Activated CD8-positive, alpha-beta T cell treated with anti-CD3 and anti-CD28 coated beads, Interleukin-2, amount 10 ng/mL, durations not matched to agents 7 days and 5 days (primary cell): ENCODE measurements around the gene LDLRAD3. TPM values are rescaled to one million over a fixed set of nuclear protein-coding genes. Genes with fewer than 3 reads are reported as not detected.
"Not testable (repeated sequence)": the region's sequence is repeated elsewhere in the genome, so short reads cannot be mapped to it uniquely, and the experiment has no call there.

Experiments used
- ATAC-seq: fragments of 150-1000 bp; cut with Tn5 transposase; one replicate; pipeline ENCODE4 v1.10.0; 2021; ENCODE audit warnings: moderate library complexity
- CTCF ChIA-PET: fragments of 350-600 bp; sonication (Branson Sonifier 250); formaldehyde crosslinking; loops from one replicate; lab custom pipeline; 2021; ENCODE audit warnings: antibody characterized with exemption; lab: Charles Lee
- POLR2A ChIA-PET: fragments of 350-600 bp; sonication (Branson Sonifier 250); formaldehyde crosslinking; loops from one replicate; lab custom pipeline; 2021; ENCODE audit warnings: antibody characterized with exemption; lab: Charles Lee
- DNase-seq: peaks from one replicate; pipeline ENCODE4 v3.0.0-alpha.2; 2020
- H3K27ac Mint-ChIP-seq: one replicate; pipeline ENCODE4 v1.8.0; 2021; ENCODE audit warnings: mild to moderate bottlenecking, mixed read lengths
- H3K27me3 Mint-ChIP-seq: one replicate; pipeline ENCODE4 v1.8.0; 2021; ENCODE audit warnings: low read depth, mixed read lengths
- H3K36me3 Mint-ChIP-seq: one replicate; pipeline ENCODE4 v1.8.0; 2021; ENCODE audit warnings: low read depth, mixed read lengths
- H3K4me1 Mint-ChIP-seq: one replicate; pipeline ENCODE4 v1.8.0; 2021; ENCODE audit warnings: low read depth, mixed read lengths
- H3K4me3 Mint-ChIP-seq: one replicate; pipeline ENCODE4 v1.8.0; 2021; ENCODE audit warnings: mild to moderate bottlenecking, mixed read lengths
- H3K9me3 Mint-ChIP-seq: one replicate; pipeline ENCODE4 v1.8.0; 2022; ENCODE audit warnings: mixed read lengths; ENCODE audit not compliant: insufficient read depth
- total RNA-seq, 2 experiments: library from RNA; stranded (reverse); gene quantifications; one replicate each; pipeline ENCODE4 v1.2.3, GENCODE V29; 2021

The LDLRAD3 gene
- total RNA-seq, 2 experiments from 2014 or later = 0.21 TPM; not detected in 1

- H3K9me3 Mint-ChIP-seq, CTCF ChIA-PET, H3K4me1 Mint-ChIP-seq: not testable (repeated sequence)
Measured at GRCh38 chr11:36189735-36190134, 245.9 kb downstream of the LDLRAD3 start.

GRCh38 chr11:36191941-36192340 is 248.1 kb downstream of the LDLRAD3 start:
- no peaks in the 10 kb centered on the region for H3K9me3 Mint-ChIP-seq
- ATAC-seq = no peak
- no peaks in the 10 kb centered on the region for H3K36me3 Mint-ChIP-seq
- ChIA-PET POLR2A (no interaction called here), CTCF (no interaction called here)
- DNase-seq = no peak
- H3K4me1 Mint-ChIP-seq = no peaks in the 10 kb centered on the region
- H3K27me3 Mint-ChIP-seq = no peaks in the 10 kb centered on the region
- no peak overlapping the region for H3K4me3 Mint-ChIP-seq
- no peak overlapping the region for H3K27ac Mint-ChIP-seq

More at GRCh38 chr11:36189735-36190134, 245.9 kb downstream of the LDLRAD3 start:
- DNase-seq, ATAC-seq, H3K36me3 Mint-ChIP-seq, H3K4me3 Mint-ChIP-seq, H3K27ac Mint-ChIP-seq, H3K27me3 Mint-ChIP-seq, POLR2A ChIA-PET: not testable (repeated sequence)

GRCh38 chr11:36192425-36193289 is 248.8 kb downstream of the LDLRAD3 start:
- CTCF ChIA-PET = no interaction called here

GRCh38 chr11:36193290-36193619 is 249.4 kb downstream of the LDLRAD3 start:
- Mint-ChIP-seq H3K36me3 (no peaks in the 10 kb centered on the region), H3K27ac (no peak overlapping the region), H3K9me3 (no peaks in the 10 kb centered on the region), H3K4me1 (no peaks in the 10 kb centered on the region), H3K27me3 (peaks cover 4% of the 10 kb centered on the region), H3K4me3 (no peak overlapping the region)
- ATAC-seq (no peak), DNase-seq (no peak)
- CTCF ChIA-PET = interaction anchor here (1.1 kb wide), 1 partner anchor 370 kb away, joined by 3 read pairs; no protein-coding TSS in a partner anchor
- POLR2A ChIA-PET = no interaction called here

More at GRCh38 chr11:36192425-36193289, 248.8 kb downstream of the LDLRAD3 start:
- POLR2A ChIA-PET = no interaction called here
- Mint-ChIP-seq H3K4me1 (no peaks in the 10 kb centered on the region), H3K36me3 (no peaks in the 10 kb centered on the region), H3K27ac (no peak overlapping the region), H3K27me3 (peaks cover 4% of the 10 kb centered on the region), H3K9me3 (no peaks in the 10 kb centered on the region), H3K4me3 (no peak overlapping the region)
- ATAC-seq (no peak), DNase-seq (no peak)

GRCh38 chr11:36193721-36194120 is 249.9 kb downstream of the LDLRAD3 start:
- ChIA-PET POLR2A (no interaction called here), CTCF (interaction anchor here (1.1 to 1.6 kb wide), 2 partner anchors 72 to 369 kb away, joined by 3 to 4 read pairs; no protein-coding TSS in a partner anchor)
- no peaks in the 10 kb centered on the region for H3K36me3 Mint-ChIP-seq
- ATAC-seq = no peak
- H3K9me3 Mint-ChIP-seq = no peaks in the 10 kb centered on the region
- H3K4me3 Mint-ChIP-seq = no peak overlapping the region
- H3K4me1 Mint-ChIP-seq = no peaks in the 10 kb centered on the region
- DNase-seq = no peak
- no peak overlapping the region for H3K27ac Mint-ChIP-seq
- H3K27me3 Mint-ChIP-seq = peaks cover 4% of the 10 kb centered on the region

- Mint-ChIP-seq H3K27me3 (peaks cover 6% of the 10 kb centered on the region), H3K27ac (no peak overlapping the region), H3K36me3 (no peaks in the 10 kb centered on the region), H3K4me3 (no peak overlapping the region), H3K4me1 (no peaks in the 10 kb centered on the region), H3K9me3 (no peaks in the 10 kb centered on the region)
- ChIA-PET CTCF (interaction anchor here (0.6 kb wide), 1 partner anchor 64 kb away, joined by 4 read pairs; no protein-coding TSS in a partner anchor), POLR2A (no interaction called here)
- no peak for ATAC-seq
- no peak for DNase-seq
Measured at GRCh38 chr11:36195496-36196354, 251.9 kb downstream of the LDLRAD3 start.

GRCh38 chr11:36196411-36196998 is 252.6 kb downstream of the LDLRAD3 start:
- ChIA-PET CTCF (interaction anchor here (0.6 kb wide), 1 partner anchor 65 kb away, joined by 4 read pairs; no protein-coding TSS in a partner anchor), POLR2A (no interaction called here)
- H3K9me3 Mint-ChIP-seq = no peaks in the 10 kb centered on the region
- no peak overlapping the region for H3K4me3 Mint-ChIP-seq
- DNase-seq (no peak), ATAC-seq (no peak)
- H3K36me3 Mint-ChIP-seq = no peaks in the 10 kb centered on the region
- H3K27ac Mint-ChIP-seq = no peak overlapping the region
- H3K4me1 Mint-ChIP-seq = no peaks in the 10 kb centered on the region
- peaks cover 6% of the 10 kb centered on the region for H3K27me3 Mint-ChIP-seq

GRCh38 chr11:36201411-36201810 is 257.5 kb downstream of the LDLRAD3 start:
- no peak for DNase-seq
- ChIA-PET POLR2A (no interaction called here), CTCF (no interaction called here)
- Mint-ChIP-seq H3K27me3 (peaks cover 6% of the 10 kb centered on the region), H3K27ac (no peak overlapping the region), H3K9me3 (no peaks in the 10 kb centered on the region), H3K4me3 (no peak overlapping the region), H3K4me1 (no peaks in the 10 kb centered on the region), H3K36me3 (no peaks in the 10 kb centered on the region)
- ATAC-seq = no peak

- ChIA-PET POLR2A (no interaction called here), CTCF (interaction anchor here (1.4 kb wide), 1 partner anchor 383 kb away, joined by 3 read pairs; no protein-coding TSS in a partner anchor)
- no peak overlapping the region for H3K27ac Mint-ChIP-seq
- no peaks in the 10 kb centered on the region for H3K9me3 Mint-ChIP-seq
- H3K36me3 Mint-ChIP-seq = no peaks in the 10 kb centered on the region
- no peak overlapping the region for H3K4me3 Mint-ChIP-seq
- DNase-seq (no peak), ATAC-seq (no peak)
- no peaks in the 10 kb centered on the region for H3K4me1 Mint-ChIP-seq
- H3K27me3 Mint-ChIP-seq = no peaks in the 10 kb centered on the region
Measured at GRCh38 chr11:36205536-36205935, 261.7 kb downstream of the LDLRAD3 start.

- Mint-ChIP-seq H3K27ac (no peak overlapping the region), H3K9me3 (no peaks in the 10 kb centered on the region), H3K27me3 (no peaks in the 10 kb centered on the region), H3K36me3 (no peaks in the 10 kb centered on the region), H3K4me3 (no peak overlapping the region), H3K4me1 (no peaks in the 10 kb centered on the region)
- ChIA-PET CTCF (no interaction called here), POLR2A (no interaction called here)
- DNase-seq (no peak), ATAC-seq (no peak)
Measured at GRCh38 chr11:36210529-36210928, 266.7 kb downstream of the LDLRAD3 start.

GRCh38 chr11:36211761-36212430 is 268.0 kb downstream of the LDLRAD3 start:
- Mint-ChIP-seq H3K27ac (no peak overlapping the region), H3K27me3 (no peaks in the 10 kb centered on the region), H3K4me1 (no peaks in the 10 kb centered on the region), H3K9me3 (no peaks in the 10 kb centered on the region), H3K36me3 (no peaks in the 10 kb centered on the region), H3K4me3 (no peak overlapping the region)
- POLR2A ChIA-PET = no interaction called here
- ATAC-seq = no peak
- DNase-seq = no peak
- CTCF ChIA-PET = no interaction called here
